Neural progenitor cell (in vitro differentiated cells): ENCODE measurements around the gene WNT8A. TPM values are rescaled to one million over a fixed set of nuclear protein-coding genes. Genes with fewer than 3 reads are reported as not detected.
"Not testable (repeated sequence)": the region's sequence is repeated elsewhere in the genome, so short reads cannot be mapped to it uniquely, and the experiment has no call there.

Experiments
- DNase-seq: peaks from one replicate; pipeline ENCODE4 v3.0.0-alpha.2; 2016; ENCODE audit warnings: low spot score
- H2AFZ ChIP-seq: fragments of 200-600 bp; sonication (generic); replicated peaks from 2 replicates; pipeline ENCODE4 v1.6.1; 2016; ENCODE audit warnings: antibody characterized with exemption
- H3F3A ChIP-seq: fragments of 200-600 bp; sonication (generic); 2 replicates; pipeline ENCODE4 v1.6.1; 2016; ENCODE audit warnings: antibody characterized with exemption, low read depth
- H3K27ac ChIP-seq: fragments of 200-600 bp; sonication (generic); 2 replicates; pipeline ENCODE4 v1.5.1; 2016; ENCODE audit warnings: mild to moderate bottlenecking
- H3K27me3 ChIP-seq: fragments of 200-600 bp; sonication (generic); 2 replicates; pipeline ENCODE4 v1.6.1; 2016; ENCODE audit warnings: mild to moderate bottlenecking, moderate library complexity
- H3K36me3 ChIP-seq: fragments of 200-600 bp; sonication (generic); 2 replicates; pipeline ENCODE4 v1.5.1; 2016
- H3K4me1 ChIP-seq: fragments of 200-600 bp; sonication (generic); 2 replicates; pipeline ENCODE4 v1.6.1; 2016; ENCODE audit warnings: mixed run types
- H3K4me2 ChIP-seq: fragments of 200-600 bp; sonication (generic); 2 replicates; pipeline ENCODE4 v1.6.1; 2016
- H3K4me3 ChIP-seq: fragments of 200-600 bp; sonication (generic); 2 replicates; pipeline ENCODE4 v1.5.1; 2016
- H3K79me2 ChIP-seq: fragments of 200-600 bp; sonication (generic); 2 replicates; pipeline ENCODE4 v1.6.1; 2016; ENCODE audit warnings: low read depth
- H3K9ac ChIP-seq: fragments of 200-600 bp; sonication (generic); 2 replicates; pipeline ENCODE4 v1.6.1; 2016
- H3K9me3 ChIP-seq: fragments of 200-600 bp; sonication (generic); 2 replicates; pipeline ENCODE4 v1.5.1; 2016; ENCODE audit warnings: low read depth
- H4K20me1 ChIP-seq: fragments of 200-600 bp; sonication (generic); 2 replicates; pipeline ENCODE4 v1.6.1; 2016; ENCODE audit warnings: low read depth
- H3K27ac Mint-ChIP-seq: 3 replicates; pipeline ENCODE4 v1.8.0; 2021; ENCODE audit warnings: mixed read lengths
- H3K27me3 Mint-ChIP-seq: 2 replicates; pipeline ENCODE4 v1.8.0; 2022; ENCODE audit warnings: low read depth, mild to moderate bottlenecking, inconsistent platforms, moderate library complexity, mixed read lengths; ENCODE audit not compliant: insufficient read depth
- H3K36me3 Mint-ChIP-seq: 3 replicates; pipeline ENCODE4 v1.8.0; 2021; ENCODE audit warnings: mixed read lengths
- H3K4me1 Mint-ChIP-seq: 3 replicates; pipeline ENCODE4 v1.8.0; 2021; ENCODE audit warnings: mixed read lengths
- H3K4me3 Mint-ChIP-seq: 3 replicates; pipeline ENCODE4 v1.8.0; 2021; ENCODE audit warnings: mild to moderate bottlenecking, moderate library complexity, mixed read lengths
- H3K9me3 Mint-ChIP-seq: 3 replicates; pipeline ENCODE4 v1.8.0; 2020; ENCODE audit warnings: mixed read lengths
- CTCF ChIP-seq: fragments of 200-600 bp; sonication (generic); IDR thresholded peaks from 2 replicates; pipeline ENCODE4 v1.5.1; 2017; ENCODE audit warnings: antibody characterized with exemption, mild to moderate bottlenecking
- EZH2 ChIP-seq: fragments of 200-600 bp; sonication (generic); IDR thresholded peaks from 2 replicates; pipeline ENCODE4 v1.6.1; 2017; ENCODE audit warnings: antibody characterized with exemption, mild to moderate bottlenecking, moderate library complexity
- EZH2phosphoT487 ChIP-seq: fragments of 200-600 bp; sonication (generic); IDR thresholded peaks from 2 replicates; pipeline ENCODE4 v1.6.1; 2017; ENCODE audit warnings: antibody characterized with exemption
- total RNA-seq: library from RNA; depleted of rRNA; stranded (reverse); fragments of >200 nt; gene quantifications from 2 replicates; pipeline ENCODE4 v1.2.3, GENCODE V29; 2015; ENCODE audit warnings: low replicate concordance

WNT8A gene
- total RNA-seq, 1 donor from 2014 or later: not detected

DNA sequence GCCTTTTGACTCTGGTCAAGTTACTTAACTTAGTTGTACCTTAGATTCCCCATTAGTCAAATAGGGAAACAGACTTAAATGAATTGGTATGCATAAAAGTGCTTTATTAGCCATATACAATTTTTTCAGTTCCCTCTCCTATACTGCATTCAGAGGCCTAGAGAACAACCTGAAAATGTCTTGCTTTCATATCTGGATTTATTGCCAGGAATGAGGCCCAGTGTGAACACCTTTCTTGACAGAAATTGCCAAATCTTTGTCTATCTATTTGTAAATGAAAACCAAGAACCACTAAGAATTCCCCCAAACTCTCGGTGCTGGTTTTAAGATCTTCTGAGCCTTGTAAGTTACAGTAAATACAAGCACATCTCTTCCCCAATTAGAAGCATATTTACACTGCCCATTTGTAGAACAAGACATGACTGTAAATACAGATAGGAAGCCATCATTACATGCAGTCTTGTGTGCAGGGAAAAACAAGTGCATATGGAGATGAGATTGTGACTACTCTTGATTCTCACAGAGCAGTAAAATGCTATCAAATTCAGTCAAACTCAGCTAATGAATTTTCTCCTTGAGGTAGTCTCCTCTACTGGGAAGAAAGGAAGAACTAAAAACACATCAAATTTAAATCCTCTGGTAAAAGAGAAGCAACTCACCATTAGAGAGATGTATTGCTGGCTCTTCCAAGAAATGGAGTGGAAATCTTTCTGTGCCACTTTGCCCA lies 45.8 kb upstream of the WNT8A start:
- H3K9me3 ChIP-seq: no peaks in the 10 kb centered on the region
- H4K20me1 ChIP-seq: no peaks in the 10 kb centered on the region
- peaks cover 6% of the 10 kb centered on the region for H3K79me2 ChIP-seq
- H3K36me3 ChIP-seq: no peaks in the 10 kb centered on the region
- no peaks in the 10 kb centered on the region for H3F3A ChIP-seq
- DNase-seq: no peak
- H3K9me3 Mint-ChIP-seq: no peaks in the 10 kb centered on the region
- no peak for TF ChIP-seq EZH2phosphoT487
- no peak for TF ChIP-seq EZH2
- no peak for TF ChIP-seq CTCF
- H3K4me1 ChIP-seq: peaks cover 5% of the 10 kb centered on the region
- H3K4me2 ChIP-seq: no peak overlapping the region
- H2AFZ ChIP-seq: no peak overlapping the region
- no peak overlapping the region for H3K4me3 Mint-ChIP-seq
- peaks cover 2% of the 10 kb centered on the region for H3K27me3 Mint-ChIP-seq
- H3K4me1 Mint-ChIP-seq: peaks cover 12% of the 10 kb centered on the region
- H3K9ac ChIP-seq: no peak overlapping the region
- H3K36me3 Mint-ChIP-seq: no peaks in the 10 kb centered on the region
- no peak overlapping the region for H3K27ac Mint-ChIP-seq
- H3K4me3 ChIP-seq: no peak overlapping the region
- H3K27ac ChIP-seq: no peak overlapping the region
- H3K27me3 ChIP-seq: no peaks in the 10 kb centered on the region

DNA sequence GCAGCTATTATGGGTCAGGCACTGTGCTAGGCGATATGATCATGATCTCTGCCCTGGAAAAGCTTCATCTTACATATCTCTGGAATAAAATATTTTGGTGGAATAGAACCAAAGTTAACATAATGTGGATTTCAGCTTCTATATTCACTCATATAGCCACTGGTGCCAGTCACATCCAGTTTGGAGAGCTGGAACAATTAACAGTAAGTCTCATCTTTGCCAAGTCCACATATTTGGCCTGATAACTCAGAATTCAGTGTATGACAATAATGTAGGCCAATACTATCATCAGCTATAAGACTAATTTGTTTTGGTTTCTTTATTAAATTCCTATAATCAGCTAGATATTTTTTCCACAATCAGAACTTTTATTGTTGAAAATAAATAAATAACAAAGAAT lies 45.0 kb upstream of the WNT8A start:
- no peak overlapping the region for H3K9ac ChIP-seq

GRCh38 chr5:138045283-138045682 lies 38.5 kb upstream of the WNT8A start:
- not testable (repeated sequence) for H3K4me2 ChIP-seq, H3K4me1 ChIP-seq, H3K27ac ChIP-seq, H3K36me3 ChIP-seq, H3K9me3 ChIP-seq, H3K4me1 Mint-ChIP-seq, H3K4me3 Mint-ChIP-seq, H3K27me3 Mint-ChIP-seq, H3K9ac ChIP-seq, H3K4me3 ChIP-seq, H3F3A ChIP-seq, H4K20me1 ChIP-seq, H3K27me3 ChIP-seq, H3K36me3 Mint-ChIP-seq, DNase-seq, H2AFZ ChIP-seq, H3K9me3 Mint-ChIP-seq, H3K27ac Mint-ChIP-seq, H3K79me2 ChIP-seq

More for the DNA sequence above, 45.0 kb upstream of the WNT8A start:
- Mint-ChIP-seq H3K27ac (no peak overlapping the region), H3K4me3 (no peak overlapping the region), H3K9me3 (no peaks in the 10 kb centered on the region), H3K27me3 (peaks cover 2% of the 10 kb centered on the region), H3K4me1 (peaks cover 7% of the 10 kb centered on the region), H3K36me3 (no peaks in the 10 kb centered on the region)
- no peak overlapping the region for H3K4me3 ChIP-seq
- peaks cover under 1% of the 10 kb centered on the region for H3K4me1 ChIP-seq
- no peak overlapping the region for H2AFZ ChIP-seq
- H4K20me1 ChIP-seq: no peaks in the 10 kb centered on the region
- H3K9me3 ChIP-seq: no peaks in the 10 kb centered on the region
- H3K36me3 ChIP-seq: no peaks in the 10 kb centered on the region
- H3F3A ChIP-seq: no peaks in the 10 kb centered on the region
- TF ChIP-seq EZH2: no peak
- DNase-seq: no peak
- no peak overlapping the region for H3K4me2 ChIP-seq
- H3K27me3 ChIP-seq: no peaks in the 10 kb centered on the region
- no peak overlapping the region for H3K27ac ChIP-seq
- H3K79me2 ChIP-seq: peaks cover 1% of the 10 kb centered on the region

DNA sequence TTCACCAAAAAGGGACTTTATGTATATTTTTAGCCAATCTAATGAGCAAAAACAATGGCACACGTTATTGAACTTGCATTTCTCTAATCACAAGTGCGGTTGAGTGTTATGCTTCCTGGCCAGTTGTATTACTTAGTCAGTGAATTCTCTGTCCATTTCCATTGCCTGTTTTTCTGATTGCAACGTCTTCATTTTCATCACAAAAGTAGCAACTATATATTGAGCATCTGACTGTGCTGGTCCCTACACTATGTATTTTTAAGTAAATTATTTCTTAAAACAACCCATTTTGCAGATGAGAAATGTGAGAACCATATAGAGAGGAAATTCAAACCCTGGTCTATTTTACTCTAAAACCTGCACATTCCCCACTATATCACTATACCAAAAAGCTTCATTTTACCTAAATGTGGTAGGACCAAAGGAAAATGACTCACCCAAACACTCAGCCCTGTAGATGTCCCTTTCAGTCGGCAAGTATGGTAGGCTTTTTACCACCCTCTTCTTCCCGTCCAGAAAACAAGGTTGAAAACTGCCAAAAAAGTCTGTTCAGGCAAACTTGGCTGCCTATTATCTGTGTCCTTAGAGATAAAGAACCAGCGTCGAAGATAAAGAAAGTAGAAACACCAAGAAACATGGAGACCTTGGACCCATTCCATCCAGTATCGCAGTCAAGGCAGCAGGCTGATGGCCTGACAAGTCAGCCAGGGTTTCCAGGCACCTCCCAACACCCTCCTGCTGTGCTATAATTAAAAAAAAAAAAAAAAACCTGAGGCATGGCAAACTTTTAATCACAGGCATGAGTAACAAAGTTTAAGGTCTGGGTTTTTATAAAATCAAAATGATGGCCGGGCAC lies 32.2 kb upstream of the WNT8A start:
- Mint-ChIP-seq H3K4me3 (no peak overlapping the region), H3K4me1 (peaks cover 13% of the 10 kb centered on the region), H3K27ac (no peak overlapping the region), H3K9me3 (no peaks in the 10 kb centered on the region), H3K27me3 (no peaks in the 10 kb centered on the region), H3K36me3 (no peaks in the 10 kb centered on the region)
- Histone ChIP-seq H3F3A (peaks cover 20% of the 10 kb centered on the region), H3K9ac (no peak overlapping the region), H3K79me2 (no peaks in the 10 kb centered on the region), H2AFZ (no peak overlapping the region), H3K4me3 (no peak overlapping the region), H3K9me3 (no peaks in the 10 kb centered on the region), H3K36me3 (no peaks in the 10 kb centered on the region), H3K4me2 (no peak overlapping the region), H3K27ac (no peak overlapping the region), H4K20me1 (no peaks in the 10 kb centered on the region), H3K27me3 (no peaks in the 10 kb centered on the region), H3K4me1 (peaks cover 13% of the 10 kb centered on the region)
- no peak for DNase-seq
- TF ChIP-seq CTCF: no peak
- no peak for TF ChIP-seq EZH2phosphoT487
- no peak for TF ChIP-seq EZH2

GRCh38 chr5:138052718-138053117 lies 31.1 kb upstream of the WNT8A start:
- not testable (repeated sequence) for H3K4me2 ChIP-seq, H3K36me3 Mint-ChIP-seq, H3K27me3 ChIP-seq, H4K20me1 ChIP-seq, H2AFZ ChIP-seq, H3K9me3 Mint-ChIP-seq, H3K9me3 ChIP-seq, H3K79me2 ChIP-seq, H3K9ac ChIP-seq, DNase-seq, H3K36me3 ChIP-seq, H3K27ac Mint-ChIP-seq, H3K4me3 ChIP-seq, H3K27ac ChIP-seq, H3K4me3 Mint-ChIP-seq, H3K27me3 Mint-ChIP-seq
- H3K4me1 Mint-ChIP-seq: peaks cover 13% of the 10 kb centered on the region
- Histone ChIP-seq H3F3A (peaks cover 20% of the 10 kb centered on the region), H3K4me1 (peaks cover 13% of the 10 kb centered on the region)
